GM23338 (cell line): Measurements from ENCODE around the gene GPHN. TPM values are rescaled to one million over a fixed set of nuclear protein-coding genes. Genes with fewer than 3 reads are reported as not detected.

Experiments used
- polyA plus RNA-seq: library from polyadenylated mRNA; unstranded; fragments of >200 nt; fragmentation: Nextera tagmentation; extraction: Ambion mirVana; gene quantifications from 2 replicates; pipeline ENCODE4 v1.2.1, GENCODE V29; 2016
- total RNA-seq: library from RNA; depleted of rRNA; stranded (reverse); fragments of >200 nt; shearing (Covaris generic); gene quantifications from 2 replicates; pipeline ENCODE4 v1.2.3, GENCODE V29; 2014; rRNA removed

GPHN gene
- total and polyA plus RNA-seq, 2 experiments from 2014 or later: 17.6 to 20.6 TPM

Other genes with a start within 250 kb of the GPHN start
- not detected in 2 replicates for gene CCDC196, start 21.8 kb upstream of the GPHN start, total RNA-seq
- 0.27 TPM in 1 of 2 replicates, not detected in the other for gene CCDC196, start 21.8 kb upstream of the GPHN start, polyA plus RNA-seq